NCI-H2227 (cell line): ENCODE results near the gene TGFBR3.
"Not testable (repeated sequence)": the region's sequence is repeated elsewhere in the genome, so short reads cannot be mapped to it uniquely, and the experiment has no call there.

Source experiments
- DNase-seq: peaks from one replicate; lab custom pipeline; 2025; ENCODE audit not compliant: unreplicated experiment; lab: John Stamatoyannopoulos, UW

Gene TGFBR3

DNA sequence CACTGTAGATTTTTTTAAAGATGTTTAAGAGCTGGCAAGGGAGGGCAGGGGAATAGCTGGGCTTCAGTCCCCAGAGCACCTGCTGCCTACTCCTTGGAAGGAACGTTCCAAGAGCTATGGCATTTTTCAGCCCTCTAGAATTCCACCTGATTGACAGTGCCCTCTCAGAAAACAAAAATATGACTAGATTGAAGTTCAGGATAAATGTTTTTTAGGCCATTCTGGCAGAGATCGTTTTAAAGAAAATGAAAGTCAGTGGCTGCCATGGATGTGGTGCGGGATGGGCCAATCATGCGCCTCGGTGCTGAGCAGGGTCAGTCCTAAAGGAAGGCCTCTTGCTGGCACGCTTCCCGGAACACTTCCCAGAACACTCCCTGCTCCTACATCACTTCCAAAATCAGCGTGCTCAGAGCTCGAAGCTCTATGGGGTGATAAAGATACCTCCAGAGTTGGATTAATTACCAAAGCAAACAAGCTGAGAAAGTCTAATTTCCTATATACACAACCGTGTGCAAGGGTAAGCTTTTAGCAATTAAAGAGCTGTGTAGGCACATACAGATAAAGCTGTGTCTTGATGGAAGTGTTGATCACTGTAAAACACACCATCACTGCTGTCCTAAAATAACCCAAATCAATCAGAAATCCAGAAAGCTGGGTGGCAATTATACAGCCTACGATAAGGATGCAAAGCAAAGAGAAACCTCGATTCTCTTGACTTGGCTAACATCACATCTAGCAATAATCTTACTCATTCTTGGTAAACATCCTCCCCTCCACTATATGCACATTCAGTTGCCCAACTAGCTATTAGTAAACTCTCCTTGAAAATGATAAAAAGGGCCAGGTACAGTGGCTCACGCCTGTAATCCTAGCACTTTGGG, 34.6 kb downstream of the TGFBR3 start:
- peak; percentile 81 for DNase-seq

DNA sequence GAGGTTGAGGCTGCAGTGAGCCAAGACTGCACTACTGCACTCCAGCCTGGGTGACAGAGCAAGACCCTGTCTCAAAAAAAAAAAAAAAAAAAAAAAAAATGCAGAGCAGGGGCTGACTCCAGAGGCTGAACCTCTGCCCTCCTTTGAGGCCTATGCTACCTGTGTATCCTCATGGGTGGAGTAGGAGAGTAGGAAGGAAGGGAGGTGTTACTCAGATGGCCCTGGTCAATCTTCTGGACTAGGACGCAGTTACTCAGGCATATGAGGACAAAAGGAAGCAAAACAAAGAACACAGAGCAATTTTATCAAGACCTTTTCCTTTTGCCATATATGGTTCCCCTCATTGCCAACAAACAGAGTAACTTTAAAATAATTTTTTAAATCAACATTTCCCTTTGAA, 35.2 kb downstream of the TGFBR3 start:
- no peak for DNase-seq

DNA sequence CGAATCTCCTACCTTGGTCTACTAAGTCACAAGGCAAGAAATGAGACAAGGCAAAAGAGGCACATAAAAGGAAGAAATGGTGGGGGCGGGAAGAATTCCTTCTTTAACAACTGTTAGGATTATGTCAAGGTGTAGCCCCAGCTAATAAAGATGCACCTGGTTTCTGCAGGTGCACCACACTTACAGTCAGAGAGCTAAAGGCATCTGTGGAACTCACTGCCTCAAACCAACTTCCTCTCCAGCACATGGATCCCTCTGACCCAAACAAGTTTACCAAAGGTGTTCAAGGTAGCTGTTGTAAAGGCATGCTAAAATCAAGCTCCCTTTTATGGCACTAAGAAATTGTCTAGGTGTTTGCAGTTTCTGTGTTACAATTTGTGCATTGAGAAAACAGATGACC, 38.1 kb downstream of the TGFBR3 start:
- DNase-seq: no peak

DNA sequence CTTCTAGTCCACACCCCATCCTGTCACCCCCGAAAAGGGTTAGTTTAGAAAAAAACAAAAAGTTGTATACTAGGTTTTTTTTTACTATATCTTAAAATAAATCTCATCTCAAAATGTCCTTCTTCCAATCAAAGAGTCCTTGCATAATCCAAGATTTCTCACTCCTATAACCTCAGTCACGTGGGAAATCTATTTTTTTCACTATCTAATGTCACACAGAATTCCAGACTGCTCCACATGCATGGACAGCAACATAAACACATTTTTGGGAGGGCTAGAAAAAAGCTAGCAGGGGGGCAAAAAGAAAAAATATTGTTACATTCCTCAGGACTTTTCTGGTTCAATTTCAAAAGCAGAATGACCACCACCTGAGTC, 39.3 kb downstream of the TGFBR3 start:
- no peak for DNase-seq

DNA sequence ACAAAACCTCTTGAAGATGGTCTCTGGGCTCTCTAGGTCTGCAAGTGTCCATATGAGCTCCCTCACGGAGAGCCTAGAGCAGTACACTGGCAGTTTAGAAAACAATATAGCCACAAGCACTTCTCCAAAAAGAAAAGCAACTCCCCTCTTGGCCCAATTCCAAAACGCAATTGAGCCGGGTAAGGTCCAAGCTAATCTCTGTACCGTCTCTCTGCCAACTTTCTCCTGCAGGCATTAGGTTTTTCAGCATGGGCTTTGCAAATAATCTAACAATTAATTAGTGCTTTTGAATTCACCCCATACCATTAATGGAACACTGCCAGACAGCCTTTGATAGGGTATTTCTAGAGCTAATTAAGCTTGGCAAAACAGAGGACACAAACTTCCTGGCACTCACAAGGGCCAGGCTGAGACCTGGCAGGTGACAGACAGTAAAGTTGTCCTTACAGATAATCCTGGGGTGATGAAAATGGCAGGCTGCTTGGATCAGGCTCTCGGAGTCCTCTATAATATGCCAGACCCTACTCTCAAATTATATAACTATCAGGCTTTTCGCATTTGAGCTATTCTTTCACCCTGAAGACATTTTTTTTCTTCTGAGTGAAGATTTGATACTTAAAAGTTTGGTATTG, 39.8 kb downstream of the TGFBR3 start:
- peak; percentile 89 for DNase-seq

DNA sequence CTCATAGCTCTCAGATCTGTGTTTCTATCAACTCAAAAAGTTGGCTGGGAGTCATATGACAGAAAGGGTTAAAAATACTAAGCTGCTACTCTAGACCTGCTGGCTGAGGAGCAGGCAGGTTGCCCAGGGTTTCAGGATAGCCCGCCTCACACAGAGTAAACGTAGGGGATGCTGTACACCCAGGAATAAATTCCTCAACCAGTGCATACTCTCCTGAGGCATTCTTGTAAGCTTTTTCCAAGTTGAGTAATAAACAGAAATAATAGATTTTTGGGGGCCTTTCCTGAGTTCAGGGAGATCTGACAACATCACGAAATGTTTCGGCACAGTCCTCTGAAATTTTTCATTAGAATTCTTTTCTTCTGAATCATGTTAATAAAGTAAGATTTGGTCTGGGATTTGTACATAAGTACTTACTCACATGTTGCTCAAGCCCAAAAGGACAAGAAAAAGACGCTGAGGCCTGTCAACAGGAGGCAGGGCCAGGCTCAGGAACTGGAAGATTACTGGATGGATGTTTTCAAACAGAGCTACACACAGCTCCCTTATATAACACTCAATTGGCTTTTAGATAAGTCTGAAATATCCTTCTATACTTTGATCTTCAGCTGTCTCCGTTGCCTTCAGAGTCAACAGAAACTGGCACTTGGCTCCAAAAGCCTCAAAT, 41.0 kb downstream of the TGFBR3 start:
- peak; percentile 54 for DNase-seq

DNA sequence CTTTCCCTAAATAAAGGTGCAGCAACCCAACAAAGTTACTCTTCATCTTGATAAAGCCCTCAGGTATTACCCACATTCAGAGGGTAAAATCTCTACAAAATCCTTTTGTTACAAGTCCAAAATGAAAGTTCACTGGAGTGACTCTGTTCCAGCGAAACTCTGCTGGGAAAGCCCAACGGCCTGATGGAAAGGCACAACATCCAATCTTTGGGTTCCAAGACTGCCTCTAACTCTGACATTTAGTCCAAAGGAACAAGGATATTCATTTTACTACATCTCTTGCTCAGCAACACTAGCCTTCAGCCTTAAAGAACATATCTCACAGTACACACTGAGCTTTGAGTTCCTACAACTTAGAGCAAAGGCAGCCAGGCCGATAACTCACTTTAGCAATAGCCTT, 42.1 kb downstream of the TGFBR3 start:
- no peak for DNase-seq

DNA sequence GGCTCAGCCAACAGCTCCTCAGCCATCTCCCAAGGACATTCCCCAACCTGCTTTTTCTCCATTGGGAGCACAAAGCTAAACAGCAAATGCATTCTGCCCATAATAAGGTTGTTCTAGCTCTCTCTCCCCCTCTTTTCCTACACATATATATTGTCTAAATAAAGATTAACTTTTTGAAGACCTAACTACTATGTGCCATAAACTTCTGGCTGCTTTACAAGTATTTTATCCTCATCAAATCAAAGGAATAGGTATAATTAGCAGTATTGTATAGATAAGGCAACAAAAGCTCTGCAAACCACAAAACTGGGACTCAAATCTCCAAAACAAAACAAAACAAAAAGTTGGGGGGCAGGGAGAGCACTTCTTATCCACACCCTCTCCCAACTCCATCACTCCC, 43.4 kb downstream of the TGFBR3 start:
- DNase-seq: no peak

DNA sequence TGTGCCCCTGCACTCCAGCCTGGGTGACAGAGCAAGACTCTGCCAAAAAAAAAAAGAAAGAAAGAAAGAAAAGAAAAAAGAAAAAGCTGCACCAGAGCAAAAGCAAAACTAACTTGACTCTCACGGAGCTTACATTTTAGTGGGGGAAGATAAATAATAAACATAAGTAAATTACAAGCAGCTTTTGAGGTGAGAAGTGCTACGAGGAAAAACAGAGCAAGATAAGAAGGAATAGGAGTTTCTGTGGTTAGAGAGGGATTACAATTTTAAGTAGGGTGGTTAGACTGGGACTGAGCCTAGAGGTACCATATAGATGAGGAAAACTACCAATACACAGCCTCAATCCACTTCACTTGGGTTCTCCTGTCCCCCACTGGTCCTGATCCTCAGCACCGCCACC, 43.9 kb downstream of the TGFBR3 start:
- no peak for DNase-seq

DNA sequence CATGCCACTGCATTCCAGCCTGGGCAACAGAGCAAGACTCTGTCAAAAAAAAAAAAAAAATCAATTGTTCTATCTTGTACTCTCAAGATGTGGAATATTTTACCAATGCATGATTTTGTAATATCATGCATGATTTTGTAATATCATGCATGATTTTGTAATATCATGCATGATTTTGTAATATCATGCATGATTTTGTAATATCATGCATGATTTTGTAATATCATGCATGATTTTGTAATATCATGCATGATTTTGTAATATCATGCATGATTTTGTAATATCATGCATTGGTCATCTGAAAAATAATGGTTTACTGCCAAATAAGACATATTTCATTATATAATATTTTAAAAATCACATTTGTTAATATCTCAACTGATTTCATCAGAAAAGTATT, 45.7 kb downstream of the TGFBR3 start:
- not testable (repeated sequence) for DNase-seq

DNA sequence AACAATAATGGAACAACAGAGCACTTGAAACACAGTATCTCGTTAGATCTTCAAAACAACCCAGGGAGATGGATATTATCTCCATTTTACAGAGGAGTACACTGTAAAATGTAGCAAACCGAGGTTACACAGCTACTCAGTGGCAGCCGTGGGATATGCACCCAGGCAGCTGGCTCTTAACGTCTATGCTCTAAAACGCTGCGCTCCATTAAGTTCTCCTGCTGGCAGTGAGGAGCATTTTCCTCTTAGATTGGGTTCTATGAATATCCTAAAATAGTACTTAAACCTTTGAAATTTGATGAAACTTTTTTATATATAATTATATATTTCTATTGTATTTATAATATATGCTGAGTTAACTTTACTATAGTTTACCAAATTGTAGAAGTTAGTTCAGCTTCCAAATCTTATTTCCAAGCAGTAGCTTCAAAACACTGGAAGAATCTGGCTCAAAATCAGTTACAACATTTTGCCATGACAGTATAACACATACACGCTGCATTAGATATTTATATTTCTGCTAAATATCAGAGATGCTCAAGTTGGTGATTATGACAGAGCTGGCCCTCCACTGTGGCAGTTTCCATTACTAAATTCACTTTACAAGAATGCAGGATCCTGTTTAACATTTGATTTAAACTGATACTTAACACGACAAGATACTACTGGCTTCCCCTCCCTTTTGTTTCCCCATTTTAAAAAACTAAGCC, 49.5 kb downstream of the TGFBR3 start:
- peak; percentile 15 for DNase-seq

DNA sequence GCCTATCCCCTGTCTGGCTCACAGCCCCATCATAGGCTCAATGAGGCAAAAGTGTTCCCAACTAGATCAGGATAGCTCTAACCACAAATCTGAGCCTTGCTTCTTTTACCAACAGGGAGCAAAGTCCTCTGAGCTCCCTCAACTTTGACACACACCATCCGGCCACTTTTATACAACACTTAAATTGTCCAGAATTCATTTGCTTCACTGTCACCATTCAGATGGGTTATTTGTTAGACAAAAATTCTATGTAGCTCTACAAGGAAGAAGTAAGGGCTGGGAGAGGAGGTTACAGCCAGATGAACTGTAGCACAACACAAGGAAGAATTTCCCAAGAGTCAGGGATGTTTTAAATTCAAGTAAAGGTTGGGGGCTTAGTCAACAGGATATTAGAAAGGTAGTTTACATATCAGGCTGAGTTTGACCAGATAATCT, 50.8 kb downstream of the TGFBR3 start:
- no peak for DNase-seq

DNA sequence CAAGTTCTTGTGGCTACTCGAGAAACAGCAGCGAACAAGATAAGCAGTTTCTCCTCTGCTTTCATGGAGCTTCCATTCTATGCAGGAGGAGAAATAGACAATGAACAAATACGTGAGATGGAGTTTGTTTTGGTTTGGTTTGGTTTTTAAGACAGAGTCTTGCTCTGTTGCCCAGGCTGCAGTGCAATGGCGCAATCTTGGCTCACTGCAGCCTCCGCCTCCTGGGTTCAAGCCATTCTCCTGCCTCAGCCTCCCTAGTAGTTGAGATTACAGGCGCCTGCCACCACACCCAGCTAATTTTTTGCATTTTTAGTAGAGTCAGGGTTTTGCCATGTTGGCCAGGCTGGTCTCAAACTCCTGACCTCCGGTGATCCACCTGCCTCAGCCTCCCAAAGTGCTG, 51.4 kb downstream of the TGFBR3 start:
- not testable (repeated sequence) for DNase-seq

DNA sequence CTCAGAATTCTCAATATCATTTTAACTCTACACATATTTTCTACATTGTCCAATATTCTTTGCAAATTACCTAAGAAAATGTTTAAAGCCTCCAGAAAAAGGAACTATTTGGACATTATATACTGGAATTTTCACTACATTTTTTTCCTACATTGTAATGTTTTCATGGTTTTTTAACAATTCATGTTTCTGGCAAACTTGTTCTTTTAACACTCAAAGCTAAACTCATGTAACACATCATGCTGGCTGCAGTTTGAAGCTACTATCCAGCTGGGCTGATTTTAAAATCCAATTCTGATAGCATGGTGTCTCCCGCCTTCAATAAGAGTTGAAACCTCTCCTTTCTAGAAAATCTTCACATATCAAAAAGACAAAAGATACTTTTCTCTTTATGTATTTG, 52.0 kb downstream of the TGFBR3 start:
- no peak for DNase-seq

DNA sequence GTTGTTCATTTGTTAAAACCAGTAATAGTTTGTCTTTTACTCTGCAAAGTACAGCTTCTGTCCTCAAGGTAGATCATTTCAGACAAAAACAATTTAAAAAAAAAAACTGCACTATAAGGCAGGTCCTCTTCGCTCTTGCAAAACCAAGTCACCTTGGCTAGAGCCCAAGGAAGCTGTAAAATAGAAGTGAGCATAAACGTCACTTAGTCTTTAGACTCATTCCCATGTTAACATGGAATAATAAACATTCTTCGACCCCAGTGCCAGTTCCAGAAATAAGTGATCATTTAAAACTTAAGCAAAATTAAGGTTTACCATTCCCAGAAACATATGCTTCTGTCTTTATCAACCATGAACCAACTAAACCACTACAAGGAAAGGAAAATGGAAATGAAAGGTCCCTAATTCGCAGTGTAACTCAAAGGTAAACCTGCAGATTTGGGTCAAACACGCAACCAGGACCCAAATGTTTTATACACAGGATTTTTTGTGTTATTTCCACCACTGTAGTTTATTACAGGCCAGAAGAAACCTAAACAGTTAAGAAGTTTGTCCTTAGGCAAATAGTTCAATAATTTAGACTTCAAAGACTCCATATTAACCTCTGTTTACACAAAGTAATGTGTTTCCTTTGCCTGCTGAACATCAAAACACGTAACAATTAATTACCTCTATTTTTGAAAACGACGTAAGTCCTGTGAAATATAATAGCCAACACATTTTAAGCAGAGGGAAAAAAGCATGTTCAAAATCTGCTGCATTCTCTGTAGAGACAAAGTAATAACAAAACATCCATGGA, 54.6 kb downstream of the TGFBR3 start:
- DNase-seq: no peak

DNA sequence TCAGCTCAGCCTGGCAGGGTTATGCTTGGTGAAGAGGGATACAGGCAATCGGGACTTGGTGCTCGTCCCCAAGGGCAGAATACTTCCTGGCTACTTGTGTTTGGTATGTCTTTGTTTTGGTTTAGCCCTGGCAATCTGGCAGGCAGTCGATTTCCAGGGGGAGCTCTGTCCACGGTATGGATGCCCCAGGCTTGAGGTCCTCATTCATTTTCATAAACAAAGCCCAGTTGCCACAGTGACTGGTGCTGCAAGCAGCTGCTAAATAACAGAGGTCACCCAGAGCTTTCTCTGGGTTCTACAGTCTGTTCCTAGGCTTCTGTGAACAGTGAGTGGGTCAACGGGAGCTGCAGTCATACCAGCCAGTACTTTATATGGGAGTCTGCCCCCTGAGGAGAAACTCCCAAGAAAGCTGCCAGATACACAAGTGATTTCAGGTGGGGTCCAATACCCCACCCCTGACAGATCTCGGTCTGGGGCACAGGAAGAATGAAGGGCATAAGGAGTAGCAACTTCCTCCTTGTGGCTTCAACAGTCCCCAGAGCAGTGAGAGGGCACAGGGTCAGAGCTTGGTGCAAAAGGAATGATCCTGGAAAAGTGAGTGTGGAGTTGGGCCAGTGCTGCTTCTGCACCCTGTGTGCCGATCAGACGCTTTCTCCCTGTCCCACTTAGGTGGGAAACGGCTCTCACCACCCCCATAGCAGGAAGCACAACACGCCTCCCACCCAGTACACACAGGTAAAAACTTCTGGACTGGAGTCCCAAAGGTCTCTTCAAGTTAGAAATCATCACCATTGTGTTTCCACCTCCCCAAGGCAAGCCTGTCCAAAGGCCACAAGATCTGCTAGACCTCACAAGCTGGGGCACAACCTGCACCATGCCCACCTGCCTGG, 55.5 kb downstream of the TGFBR3 start:
- DNase-seq: peak; percentile 22

DNA sequence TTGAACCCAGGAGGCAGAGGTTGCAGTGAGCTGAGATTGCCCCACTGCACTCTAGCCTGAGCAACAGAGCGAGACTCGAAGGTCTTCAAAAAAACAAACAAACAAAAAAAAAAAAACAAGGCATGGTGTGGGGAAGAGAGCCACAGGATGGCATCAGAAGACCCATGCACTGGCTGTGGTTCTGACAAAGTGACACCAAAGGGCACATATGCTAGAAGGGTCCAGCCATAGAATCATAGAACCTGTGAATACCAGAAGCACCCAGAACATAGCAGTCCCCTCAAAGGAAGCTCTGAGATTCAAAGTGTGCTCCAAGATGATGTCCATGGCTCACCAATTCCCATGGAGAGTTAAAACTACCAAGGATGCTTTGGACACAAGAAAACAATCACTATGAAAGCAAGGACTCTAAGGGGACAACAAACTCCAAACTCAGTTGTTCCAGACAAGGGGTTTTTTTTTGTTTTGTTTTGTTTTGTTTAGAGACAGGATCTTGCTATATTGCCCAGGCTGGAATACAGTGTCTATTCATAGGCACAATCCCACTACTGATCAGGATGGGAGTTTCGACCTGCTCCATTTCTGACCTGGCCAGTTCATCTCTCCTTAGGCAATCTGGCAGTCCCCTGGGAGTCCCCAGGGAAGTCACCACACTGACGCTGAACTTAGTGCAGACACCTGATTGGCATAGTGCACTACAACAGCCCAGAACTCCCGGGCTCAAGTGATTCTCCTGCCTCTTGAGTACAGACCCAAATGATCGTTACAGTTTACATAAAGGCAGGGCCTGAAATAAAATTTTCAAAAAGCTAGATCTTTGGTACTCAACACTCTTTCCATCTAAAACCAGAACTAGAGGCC, 56.4 kb downstream of the TGFBR3 start:
- no peak for DNase-seq

DNA sequence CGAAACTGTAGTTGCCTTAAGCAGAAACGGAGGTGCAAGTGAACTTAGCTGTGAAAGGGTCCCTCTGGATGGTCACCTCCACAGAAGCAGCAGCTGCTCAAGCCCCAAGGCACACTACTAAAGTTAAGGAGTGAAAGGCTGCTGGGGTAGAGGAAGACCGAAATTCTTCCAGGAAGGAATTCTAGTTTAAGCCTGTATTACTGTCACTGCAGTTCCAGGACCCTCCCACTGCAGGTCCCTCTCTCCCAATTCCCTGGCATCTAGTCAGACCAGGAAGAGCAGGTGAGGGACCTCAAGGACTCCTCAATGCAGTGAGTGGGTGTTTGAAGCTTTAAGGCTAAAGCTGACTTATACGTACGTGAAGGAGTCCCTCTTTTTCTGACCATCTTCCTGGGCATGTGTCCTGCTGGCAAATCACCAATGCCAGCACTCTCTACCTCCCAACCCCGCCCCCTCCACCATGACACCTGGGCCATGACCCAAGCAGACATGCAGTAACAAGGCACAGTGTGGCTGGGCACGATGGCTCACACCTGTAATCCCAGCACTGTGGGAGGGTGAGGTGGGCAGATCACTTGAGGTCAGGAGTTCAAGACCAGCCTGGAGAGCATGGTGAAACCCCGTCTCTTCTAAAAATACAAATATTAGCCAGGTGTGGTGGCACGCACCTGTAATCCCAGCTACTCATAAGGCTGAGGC, 57.2 kb downstream of the TGFBR3 start:
- no peak for DNase-seq
